Measurements from ENCODE around the gene MAT2B.
A peak's percentile ranks its signal among the peaks of the same experiment; 100 is the strongest.

The MAT2B gene

DNA sequence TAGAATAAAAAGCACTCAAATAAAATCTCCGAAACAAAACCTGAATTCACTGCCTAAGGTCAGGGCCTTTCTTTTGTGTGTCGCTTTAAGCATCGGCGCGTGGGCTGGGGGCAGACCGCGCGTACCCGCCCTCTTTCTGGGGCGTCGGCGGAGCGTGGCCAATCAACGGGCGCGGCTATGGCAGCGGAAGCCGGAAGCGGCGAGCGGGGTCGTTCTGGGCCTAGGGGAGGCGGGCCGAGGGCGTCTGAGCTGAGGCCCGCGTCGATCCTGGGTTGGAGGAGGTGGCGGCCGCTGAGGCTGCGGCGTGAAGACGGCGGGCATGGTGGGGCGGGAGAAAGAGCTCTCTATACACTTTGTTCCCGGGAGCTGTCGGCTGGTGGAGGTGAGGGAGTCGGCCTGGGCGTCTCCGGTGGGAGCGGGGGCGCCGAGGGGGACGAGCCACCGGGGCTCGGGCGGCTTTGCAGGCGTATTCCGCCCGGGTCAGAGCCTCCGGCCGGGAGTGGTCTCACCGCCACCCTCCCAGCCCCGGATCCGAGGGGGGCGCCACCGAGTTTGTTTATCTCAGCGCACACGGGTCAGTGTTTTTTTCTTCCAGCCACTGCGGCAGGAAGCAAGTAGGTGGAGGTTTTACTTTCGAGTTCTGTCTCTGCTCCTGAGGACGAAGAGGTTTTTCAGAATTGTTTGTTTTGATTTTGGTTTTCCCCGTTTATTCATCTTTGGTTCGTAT, at the start of gene MAT2B:
Gene MAT2B (plus strand): TSS at position 252 of the 727 bp plus-strand sequence. CDS start 68 bp downstream, at position 320.
- peak; percentile 70 for DNase-seq

DNA sequence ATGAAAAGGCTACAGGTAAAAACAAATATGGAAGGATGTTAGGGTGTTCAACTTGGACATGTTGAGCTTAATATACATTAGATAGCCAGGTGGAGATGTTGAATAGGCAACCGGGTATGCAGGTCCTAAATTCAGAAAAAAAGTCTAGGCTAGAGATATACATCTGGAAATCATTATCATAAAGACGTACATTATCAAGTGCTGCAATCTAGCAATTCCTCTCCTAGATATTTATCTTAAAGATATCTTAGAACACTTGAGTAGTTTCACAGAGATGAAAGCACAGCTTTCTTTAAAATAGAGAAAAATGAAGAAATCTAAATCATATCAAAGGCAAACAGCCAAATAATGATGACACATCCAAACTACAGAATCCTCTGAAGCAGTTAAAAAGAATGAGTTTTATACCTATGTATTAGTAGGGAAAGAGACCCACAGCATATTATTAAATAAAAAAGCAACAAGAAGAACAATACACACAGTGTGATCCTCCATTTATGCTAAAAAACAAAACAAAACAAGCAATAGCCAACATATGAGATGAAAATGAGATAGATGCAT, 49.3 kb upstream of the MAT2B start:
- no peak for DNase-seq

DNA sequence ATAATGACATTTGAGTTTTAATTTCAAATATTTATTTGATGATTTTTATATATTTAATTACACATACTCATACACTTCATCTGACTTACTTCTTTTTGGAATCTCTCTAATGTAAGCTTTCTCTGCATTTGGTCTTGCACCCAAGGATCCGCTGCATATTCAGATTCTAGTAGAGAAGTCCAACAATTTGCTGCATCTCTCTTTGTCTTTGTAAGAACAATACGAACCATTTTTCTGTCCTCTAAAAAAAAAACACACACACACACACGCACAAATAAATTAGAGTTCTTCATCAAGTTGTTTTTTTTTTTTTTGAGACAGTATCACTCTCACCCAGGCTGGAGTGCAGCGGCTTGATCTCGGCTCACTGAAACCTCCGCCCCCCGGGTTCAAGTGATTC, 48.6 kb upstream of the MAT2B start:
- no peak for DNase-seq

DNA sequence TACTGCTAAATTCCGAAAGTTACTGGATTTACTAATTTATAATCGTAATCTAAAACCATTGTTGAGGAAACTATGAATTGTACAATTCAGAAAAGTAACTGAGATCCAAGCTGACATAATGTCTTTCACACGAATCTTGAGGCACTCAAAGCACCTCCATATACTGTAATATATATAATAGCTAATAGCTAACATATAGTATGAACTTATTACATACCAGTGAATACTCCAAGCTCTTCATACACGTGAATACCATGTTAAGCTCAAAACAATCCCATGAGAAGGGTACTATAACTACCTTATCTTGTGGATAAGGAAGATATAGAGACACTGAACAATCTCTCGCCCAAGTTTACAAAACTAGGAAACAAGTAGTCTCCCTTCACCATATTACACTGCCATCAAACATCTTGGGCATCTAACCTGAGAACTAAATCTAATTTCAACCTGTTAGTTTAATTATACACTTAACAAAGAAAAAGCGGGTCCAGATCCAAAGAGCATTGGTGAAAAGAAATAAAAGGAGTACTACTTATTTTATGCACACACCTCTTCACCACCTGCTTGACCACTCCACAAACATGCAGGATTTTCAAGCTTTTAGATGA, 46.5 kb upstream of the MAT2B start:
- no peak for DNase-seq

DNA sequence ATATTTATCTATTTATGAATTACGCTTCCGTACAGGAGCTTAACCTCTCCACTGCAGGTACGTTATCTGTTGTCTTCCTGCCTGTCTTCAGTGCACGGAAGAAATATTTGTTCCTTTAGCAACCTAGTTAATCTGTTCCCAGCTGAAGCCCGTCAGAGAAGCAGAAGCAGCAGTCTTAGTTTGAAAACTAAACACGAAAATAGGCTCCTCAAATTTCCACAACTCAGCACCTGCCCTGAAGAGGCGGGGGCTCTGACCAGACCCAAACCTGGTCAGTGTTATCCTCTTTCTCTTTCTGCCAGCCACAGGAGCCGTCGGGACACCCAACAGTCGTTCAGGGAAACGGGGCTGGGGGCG, 46.0 kb upstream of the MAT2B start:
- DNase-seq: no peak

DNA sequence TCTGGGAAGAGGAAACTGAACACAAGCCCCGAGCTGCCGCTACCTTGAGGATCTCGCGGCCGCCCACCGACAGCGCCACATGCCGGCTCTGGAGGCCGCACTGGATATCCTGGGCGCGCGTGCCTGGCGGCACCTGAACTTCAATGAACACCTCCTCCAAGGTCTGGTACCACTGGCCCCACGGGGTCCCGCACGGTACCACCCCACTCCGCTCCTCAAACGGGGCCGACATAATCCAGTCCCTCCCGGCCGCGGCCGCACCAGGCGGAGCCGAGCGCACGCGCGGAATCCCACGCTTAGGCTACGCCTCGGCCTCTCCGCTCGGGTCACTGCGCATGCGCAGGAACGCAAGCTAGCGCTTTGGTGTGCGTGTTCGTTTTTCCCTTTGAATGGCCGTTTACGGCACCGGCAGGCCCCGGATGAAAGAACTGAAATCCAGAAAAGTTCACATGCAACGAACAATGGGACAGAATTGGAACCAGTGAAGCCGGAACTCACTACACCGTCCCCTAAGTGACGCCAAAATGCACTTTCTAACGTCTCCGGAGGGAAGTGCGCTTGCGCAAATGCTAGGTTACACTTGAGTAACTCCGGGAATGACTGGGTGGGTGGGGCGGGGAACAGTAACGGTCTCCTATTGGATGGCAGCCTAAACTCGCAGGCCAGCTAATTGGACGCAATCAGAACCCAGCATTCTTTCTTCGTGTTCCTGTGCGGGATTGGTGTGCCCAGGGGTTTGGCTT, 45.4 kb upstream of the MAT2B start, which contains the start of gene NUDCD2:
Gene NUDCD2 (minus strand): TSS at position 284 of the 743 bp plus-strand sequence. CDS start 52 bp downstream, at position 232.
- peak; percentile 91 for DNase-seq

DNA sequence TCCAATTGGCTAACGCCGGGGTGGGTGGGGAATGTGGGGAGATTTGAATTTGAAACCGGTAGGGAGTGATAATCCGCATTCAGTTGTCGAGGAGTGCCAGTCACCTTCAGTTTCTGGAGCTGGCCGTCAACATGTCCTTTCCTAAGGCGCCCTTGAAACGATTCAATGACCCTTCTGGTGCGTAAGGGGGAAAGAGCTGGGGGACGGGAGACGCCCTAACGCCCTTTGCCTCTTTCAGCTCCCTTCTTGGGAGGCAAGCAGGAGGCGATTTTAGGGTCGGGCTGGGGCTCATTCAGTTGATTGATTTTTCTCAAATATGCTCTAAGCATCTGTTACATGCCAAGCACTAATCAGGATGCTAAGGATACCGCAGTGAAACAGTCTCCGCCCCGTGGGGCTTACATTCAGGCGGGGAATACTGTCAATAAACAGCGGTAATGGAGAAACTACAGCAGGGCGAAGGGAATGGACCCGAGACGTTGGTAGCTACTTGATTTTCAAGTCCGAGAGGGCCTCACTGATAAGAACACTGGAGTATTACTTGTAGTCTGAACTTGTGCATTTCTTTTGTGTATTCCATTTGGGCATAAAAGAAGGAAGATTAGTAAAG, 44.8 kb upstream of the MAT2B start, which contains the start of gene HMMR:
Gene HMMR (plus strand): TSS at position 71 of the 610 bp plus-strand sequence. CDS start 61 bp downstream, at position 132.
- DNase-seq: no peak

DNA sequence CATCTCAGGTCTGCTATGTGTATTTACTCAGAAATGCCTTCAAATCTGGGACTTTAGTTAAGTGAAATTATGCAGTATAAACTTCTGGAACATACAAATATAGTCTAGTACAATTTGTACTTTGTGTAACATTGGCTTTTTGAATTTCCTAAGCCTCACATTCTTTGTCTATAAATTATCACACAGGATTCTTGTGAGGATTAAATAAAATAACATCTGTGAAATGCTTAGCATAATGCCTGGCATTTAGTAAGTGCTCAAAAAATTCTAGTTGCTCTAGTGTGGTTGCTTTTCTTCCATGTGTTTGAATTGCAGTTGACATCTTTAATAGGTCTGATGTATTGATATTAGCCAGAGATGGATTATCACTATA, 42.4 kb upstream of the MAT2B start:
- DNase-seq: no peak

DNA sequence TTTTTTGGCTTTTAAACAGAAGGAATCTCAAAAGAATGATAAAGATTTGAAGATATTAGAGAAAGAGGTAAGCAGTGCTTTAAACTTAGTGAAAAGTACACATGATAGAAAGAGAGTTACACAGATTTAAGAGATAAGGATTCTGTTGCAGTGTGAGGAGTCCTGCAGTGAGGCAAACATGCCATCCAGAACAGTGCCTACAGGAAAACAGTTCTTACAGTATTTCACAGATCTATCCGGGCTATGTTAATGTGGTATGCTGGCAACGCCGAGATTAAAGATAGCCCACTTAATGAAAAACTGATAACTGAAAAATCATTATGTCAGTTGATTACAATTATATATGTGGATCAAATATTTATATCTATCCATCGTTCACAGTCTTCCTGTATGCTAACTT, 37.7 kb upstream of the MAT2B start:
- no peak for DNase-seq

DNA sequence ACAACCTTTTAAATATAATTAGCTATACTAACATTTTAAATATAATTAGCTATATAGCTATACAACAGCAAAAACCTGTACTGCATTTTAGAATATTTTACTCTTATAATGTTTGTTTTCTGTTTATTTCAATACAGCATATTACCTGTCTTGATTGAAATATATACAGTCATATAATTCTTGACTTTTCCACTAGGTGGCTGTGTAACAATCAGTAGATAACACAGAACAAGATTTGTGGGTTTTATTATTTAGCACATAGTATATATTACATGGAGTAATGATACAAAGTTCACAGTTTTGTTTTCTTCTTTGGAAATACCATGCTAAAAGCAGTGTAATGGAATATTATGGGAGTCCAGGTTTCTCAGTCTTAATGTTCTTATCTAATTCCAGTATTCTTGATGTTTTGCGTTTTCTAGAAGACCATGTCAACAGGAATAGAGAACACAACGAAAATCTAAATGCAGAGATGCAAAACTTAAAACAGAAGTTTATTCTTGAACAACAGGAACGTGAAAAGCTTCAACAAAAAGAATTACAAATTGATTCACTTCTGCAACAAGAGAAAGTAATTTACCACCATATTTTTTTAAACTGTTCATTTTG, 31.7 kb upstream of the MAT2B start:
- DNase-seq: no peak

DNA sequence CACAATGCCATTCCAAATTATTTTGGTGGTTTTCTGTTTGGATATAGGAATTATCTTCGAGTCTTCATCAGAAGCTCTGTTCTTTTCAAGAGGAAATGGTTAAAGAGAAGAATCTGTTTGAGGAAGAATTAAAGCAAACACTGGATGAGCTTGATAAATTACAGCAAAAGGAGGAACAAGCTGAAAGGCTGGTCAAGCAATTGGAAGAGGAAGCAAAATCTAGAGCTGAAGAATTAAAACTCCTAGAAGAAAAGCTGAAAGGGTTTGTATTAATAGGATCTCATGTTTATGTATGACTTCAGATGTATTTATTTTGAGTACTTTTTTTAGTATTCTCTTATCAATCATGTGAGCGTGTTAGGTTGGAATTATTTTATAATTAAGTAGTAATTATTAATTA, 30.0 kb upstream of the MAT2B start:
- DNase-seq: no peak

DNA sequence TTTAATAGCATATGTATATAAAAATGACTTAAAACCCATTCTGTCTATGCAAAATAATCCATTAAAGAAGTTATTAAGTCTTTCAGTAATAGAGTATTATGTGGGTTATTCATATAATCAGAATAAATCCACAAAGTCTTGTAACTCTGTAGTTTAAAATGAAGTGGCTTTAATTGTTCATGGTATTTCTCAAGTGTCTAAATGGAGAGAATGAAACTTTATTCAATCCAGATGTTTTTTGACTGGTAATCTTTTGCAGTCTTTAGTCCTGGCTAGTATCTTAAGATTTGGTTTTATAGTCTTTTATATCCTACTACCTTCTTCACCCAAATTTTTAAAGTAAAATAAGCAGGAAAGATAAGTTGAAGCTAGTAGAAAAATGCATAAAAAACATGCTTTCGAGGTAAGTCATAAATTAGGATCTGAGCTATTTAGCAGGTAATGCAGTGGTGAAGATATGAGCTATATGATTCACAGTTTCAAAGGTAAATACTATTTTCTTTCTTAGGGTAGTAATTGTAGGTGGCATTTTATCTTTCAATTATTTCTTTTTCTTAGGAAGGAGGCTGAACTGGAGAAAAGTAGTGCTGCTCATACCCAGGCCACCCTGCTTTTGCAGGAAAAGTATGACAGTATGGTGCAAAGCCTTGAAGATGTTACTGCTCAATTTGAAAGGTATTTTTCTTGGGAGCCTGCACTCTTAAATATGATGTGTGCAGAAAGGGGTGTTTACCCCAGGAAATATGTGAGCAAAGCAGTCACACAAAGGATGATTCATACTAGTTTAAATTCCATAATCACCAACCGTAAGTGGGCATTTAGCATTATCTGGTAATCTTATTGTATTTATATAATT, 27.1 kb upstream of the MAT2B start:
- no peak for DNase-seq

DNA sequence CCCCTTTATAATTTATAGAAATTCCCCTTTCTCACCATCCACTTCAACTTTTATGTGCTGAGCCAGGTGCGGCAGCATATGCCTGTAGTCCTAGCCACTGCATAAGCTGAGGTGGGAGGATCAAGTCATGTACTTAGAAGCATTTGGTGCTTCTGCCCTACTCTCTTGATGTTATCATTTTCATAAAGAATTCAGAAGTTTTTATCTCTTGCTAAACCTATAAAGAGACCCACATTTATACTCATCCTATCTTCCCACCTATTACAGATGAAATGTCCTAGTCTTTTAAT, 26.5 kb upstream of the MAT2B start:
- no peak for DNase-seq

DNA sequence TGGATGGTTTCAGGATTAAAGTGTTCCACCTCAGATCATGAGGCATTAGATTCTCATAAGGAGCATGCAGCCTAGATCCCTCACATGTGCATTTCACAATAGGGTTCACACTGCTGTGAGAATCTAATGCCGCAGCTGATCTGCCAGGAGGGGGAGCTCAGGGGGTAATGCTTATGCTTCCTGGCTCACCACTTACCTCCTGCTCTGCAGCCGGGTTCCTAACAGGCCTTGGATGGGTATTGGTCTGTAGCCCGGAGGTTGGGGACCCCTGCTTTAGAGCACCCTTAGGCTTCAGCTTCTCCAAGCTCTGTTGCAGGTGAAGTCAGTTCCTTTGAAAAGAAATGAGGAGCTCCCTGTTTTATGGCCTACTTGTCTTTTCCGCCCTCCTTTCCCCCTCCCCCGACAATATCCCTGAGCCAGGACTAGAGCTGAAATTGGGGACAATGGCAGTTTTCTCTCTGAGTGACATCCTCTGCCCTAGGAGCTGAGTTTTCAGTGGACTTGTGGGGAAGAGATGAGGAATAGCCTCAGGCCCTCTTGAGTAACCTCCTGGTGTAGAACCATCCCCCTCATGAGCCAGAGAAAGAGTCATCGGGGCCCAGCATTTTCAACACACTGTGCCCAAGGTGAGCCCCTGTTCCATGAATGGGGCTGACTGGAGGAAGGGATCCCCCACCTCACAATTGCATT, 16.2 kb upstream of the MAT2B start:
- DNase-seq: no peak

DNA sequence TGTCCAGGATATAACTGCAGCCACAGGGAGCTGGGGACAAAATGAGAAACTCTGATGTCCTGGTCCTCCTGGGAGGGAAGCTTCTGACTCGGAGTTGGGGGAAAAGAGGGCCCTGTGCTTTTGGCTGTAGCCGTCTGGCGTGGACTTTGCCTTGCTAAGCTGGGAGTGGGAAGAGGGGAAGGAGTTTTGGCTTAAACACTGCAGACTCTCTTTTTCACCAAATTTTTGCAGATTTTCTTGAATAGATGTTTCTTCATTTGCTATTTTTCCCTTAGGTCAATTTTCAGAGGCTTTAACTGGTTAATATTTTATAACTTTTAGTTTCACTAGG, 15.7 kb upstream of the MAT2B start:
- no peak for DNase-seq

DNA sequence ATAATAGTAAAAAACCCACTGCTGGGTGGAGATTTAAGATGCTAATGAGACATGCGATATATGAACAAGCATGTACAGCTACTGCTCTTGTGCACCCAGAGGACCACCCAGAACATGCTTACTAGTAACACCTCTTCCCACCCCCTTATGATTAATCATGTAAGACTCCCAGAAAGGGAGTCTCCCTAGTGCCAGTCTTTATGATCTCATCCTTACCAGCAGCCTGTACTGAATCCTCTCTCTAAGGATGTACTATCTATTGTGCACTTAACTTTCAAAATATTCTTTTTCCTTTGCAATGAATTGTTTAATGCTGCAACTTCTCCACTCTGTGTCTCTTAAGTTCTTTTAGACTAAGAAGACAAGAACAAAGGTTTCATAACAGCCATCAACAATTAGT, 9.1 kb upstream of the MAT2B start:
- DNase-seq: no peak

DNA sequence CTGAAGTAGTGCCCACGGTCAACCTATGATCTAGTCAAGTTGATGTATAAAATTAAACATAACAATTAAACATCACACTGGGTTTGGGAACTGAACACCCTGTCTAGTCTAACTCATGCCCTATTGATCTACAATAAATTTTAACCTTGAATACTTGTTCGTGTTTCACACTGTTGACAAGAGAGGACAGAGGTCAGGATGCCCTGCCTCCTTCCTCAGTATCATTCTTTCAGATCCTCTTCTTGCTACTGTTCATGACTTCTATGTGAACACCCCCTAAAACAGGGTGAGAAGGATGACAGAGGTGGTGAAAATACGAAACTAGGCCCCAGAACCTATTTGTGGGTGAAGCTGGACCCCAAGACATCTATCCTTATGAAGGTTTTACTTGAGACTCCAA, 8.1 kb upstream of the MAT2B start:
- no peak for DNase-seq

DNA sequence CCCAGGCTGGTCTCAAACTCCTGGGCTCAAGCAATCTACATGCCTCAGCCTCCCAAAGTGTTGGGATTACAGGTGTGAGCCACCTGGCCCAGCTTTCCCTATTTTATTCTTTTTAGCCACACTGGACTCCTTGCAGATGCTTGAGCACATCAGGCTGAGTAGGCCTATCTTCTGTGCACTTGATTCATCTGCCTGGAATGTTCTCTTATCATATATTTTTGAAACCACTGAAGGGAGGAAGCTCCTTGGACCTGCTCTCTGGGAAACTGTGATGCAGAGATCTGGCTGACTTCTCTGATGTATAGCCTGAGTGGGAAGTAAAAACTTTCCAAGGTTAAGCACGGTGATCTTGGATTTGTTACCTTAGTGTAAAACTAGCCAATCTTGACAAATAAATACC, 6.5 kb upstream of the MAT2B start:
- DNase-seq: no peak

DNA sequence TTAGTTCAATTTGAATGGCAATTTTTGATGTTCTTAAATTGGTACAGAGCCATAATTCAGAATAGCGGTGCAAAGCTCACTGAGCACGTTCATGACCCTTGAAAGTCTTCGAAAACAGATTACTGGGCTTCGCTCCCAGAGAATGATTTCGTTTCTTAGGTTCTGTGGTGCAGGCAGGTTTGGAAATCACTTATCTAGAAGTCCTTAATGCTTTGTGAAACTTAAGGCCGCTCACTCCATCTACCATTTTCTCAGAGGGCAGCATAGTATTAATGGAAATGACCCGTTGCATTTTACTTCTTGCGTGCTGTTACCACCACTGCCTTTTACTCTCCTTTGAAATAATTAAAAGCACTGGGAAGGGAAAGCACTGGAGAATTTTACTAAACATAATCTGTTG, 2.9 kb upstream of the MAT2B start:
- no peak for DNase-seq

DNA sequence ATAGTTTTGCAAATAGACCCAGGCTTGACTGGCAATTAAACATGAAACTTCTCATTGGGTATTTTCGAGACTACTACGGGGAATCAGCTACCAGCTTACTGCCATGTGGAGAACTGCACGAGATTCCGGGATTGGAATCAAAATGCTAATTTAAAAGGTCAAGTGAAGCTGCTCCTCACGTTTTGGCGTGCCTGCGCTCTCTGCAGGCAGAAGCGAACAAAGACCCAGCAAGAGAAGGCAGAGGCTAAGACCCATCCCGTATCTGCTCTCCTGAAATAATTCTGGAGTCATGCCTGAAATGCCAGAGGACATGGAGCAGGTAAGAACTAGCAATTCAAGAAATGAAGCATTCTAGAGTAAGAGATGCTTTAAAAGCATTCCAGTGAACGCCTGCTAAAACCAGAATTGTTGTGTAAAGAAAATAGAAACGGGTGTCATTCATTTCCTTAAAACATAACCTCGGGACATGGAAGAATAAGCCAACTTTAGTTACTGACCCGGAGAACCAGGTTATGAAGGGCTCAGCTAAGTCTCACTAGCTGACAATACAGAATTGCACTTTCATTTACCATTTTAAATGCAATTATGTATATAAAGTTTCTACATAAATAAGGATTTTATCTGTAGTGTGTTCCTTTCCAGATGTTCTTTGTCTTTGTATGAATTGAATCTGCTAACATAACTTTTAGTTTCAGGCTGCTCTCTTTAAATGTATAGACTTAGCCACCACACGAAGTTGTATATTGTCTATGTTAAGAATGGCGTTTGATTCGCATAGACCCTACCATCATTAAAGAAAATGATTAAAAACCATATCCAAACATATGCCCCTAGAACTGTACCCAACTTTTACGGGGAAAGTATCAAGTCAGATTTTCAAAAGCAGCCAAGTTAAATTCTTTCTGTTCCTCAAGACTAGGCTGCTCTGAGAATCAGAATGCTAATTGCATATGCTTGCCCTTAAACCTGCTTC, 2.0 kb upstream of the MAT2B start:
- DNase-seq: no peak

Measured in NCI-H187 treated with DMSO at 0.1 percent for 48 hours (cell line).